ENCODE data around the gene HHEX. TPM values are rescaled to one million over a fixed set of nuclear protein-coding genes. Genes with fewer than 3 reads are reported as not detected.

HHEX gene
- total RNA-seq, 1 experiment from 2014 or later = 11.0 TPM

DNA sequence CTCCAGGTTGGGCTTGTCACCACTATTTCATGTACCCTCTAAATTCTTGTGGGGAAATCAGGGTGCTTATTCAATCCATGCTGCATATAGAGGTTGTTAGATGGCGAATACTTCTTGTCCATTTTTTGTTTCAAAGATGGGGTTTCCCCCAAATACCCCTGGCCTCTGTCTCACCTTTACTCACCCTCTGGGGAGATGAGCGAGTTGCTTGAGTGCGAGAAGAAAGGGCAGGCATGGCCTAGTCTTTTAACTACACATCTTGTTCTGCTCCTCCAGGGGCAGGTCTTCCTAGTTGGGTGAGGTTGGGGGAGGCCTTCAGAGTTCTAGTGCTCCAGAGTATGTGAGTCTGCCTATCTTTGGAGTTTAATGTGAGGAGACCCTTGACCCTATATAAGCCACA, 46.2 kb downstream of the HHEX start:
- intact Hi-C loops (cut with micrococcal nuclease) = no loop called here
- Histone ChIP-seq H3K9me2 (ENCODE audit: insufficient read depth) (no peaks in the 10 kb centered on the region), H3K36me3 (ENCODE audit: control insufficient read depth in 1 of 2, insufficient read depth in 2 of 2, low read length in 2 of 2) (no peaks in the 10 kb centered on the region), H3K4me2 (ENCODE audit: low read length) (no peak overlapping the region), H3K4me1 (ENCODE audit: control insufficient read depth in 1 of 2, insufficient read depth in 2 of 2, low read length in 2 of 2) (no peaks in the 10 kb centered on the region), H2AFZ (ENCODE audit: low read depth, low read length, poor library complexity, severe bottlenecking) (no peak overlapping the region), H3K4me3 (replicated peaks in 1 of 2; ENCODE audit: low read depth in 1 of 2, low read length in 2 of 2) (no peak overlapping the region), H3K79me2 (ENCODE audit: insufficient read depth, low read length) (no peaks in the 10 kb centered on the region), H3K9me3 (ENCODE audit: control insufficient read depth in 1 of 2, insufficient read depth in 1 of 2, low read depth in 1 of 2, low read length in 2 of 2) (no peaks in the 10 kb centered on the region), H4K20me1 (ENCODE audit: insufficient read depth) (no peaks in the 10 kb centered on the region), H3K27me3 (ENCODE audit: insufficient read depth, low read length) (no peaks in the 10 kb centered on the region), H3K9ac (ENCODE audit: low read length) (no peak overlapping the region), H3K27ac (ENCODE audit: low read depth, low read length) (no peak overlapping the region)
- RAD21 ChIA-PET (ENCODE audit: low non-redundant PET in 1 of 2, low total read pairs in 2 of 2, uncharacterized antibody in 2 of 2, unreplicated experiment in 2 of 2) = no interaction called here
- no peak for DNase-seq (ENCODE audit: low read depth, low spot score)
- CTCF ChIA-PET = no interaction called here
- POLR2A ChIA-PET = no interaction called here
- no peak for TF ChIP-seq TCF7L2 (IDR thresholded peaks at IDR 0.05; ENCODE audit: borderline replicate concordance, extremely low read depth, insufficient read depth, insufficient read length)
- no peak for TF ChIP-seq JUND (IDR thresholded peaks at IDR 0.05)
- no peak for TF ChIP-seq POLR2A (IDR thresholded peaks at IDR 0.05; ENCODE audit: borderline replicate concordance, extremely low read depth, insufficient read depth, insufficient read length)
- TF ChIP-seq POLR2AphosphoS5 (IDR thresholded peaks at IDR 0.05; ENCODE audit: low read depth, low read length) = no peak
- no peak for TF ChIP-seq SRF (IDR thresholded peaks at IDR 0.05; ENCODE audit: low read depth)
- no peak for TF ChIP-seq EZH2phosphoT487 (IDR thresholded peaks at IDR 0.05; ENCODE audit: borderline replicate concordance)
- BruUV-seq (replicated peaks) = no TSS peak
- no peak for ATAC-seq

DNA sequence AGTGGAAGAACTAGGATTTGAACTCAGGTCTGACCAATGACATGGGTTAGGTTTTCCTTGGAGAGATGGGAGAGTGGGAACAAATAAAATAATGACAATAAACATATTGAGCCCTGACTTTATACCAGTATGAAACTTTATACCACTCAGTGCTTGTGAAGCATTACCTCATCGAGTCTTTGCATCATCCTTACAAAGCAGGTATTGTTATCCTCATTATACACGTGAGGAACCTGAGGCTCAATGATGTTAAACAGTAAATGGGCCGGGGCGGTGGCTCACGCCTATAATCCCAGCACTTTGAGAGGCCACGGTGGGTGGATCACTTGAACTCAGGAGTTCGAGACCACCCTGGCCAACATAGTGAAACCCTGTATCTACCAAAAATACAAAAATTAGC, 47.7 kb downstream of the HHEX start:
- TF ChIP-seq, protein P1, sequence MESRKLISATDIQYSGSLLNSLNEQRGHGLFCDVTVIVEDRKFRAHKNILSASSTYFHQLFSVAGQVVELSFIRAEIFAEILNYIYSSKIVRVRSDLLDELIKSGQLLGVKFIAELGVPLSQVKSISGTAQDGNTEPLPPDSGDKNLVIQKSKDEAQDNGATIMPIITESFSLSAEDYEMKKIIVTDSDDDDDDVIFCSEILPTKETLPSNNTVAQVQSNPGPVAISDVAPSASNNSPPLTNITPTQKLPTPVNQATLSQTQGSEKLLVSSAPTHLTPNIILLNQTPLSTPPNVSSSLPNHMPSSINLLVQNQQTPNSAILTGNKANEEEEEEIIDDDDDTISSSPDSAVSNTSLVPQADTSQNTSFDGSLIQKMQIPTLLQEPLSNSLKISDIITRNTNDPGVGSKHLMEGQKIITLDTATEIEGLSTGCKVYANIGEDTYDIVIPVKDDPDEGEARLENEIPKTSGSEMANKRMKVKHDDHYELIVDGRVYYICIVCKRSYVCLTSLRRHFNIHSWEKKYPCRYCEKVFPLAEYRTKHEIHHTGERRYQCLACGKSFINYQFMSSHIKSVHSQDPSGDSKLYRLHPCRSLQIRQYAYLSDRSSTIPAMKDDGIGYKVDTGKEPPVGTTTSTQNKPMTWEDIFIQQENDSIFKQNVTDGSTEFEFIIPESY (IDR thresholded peaks at IDR 0.05; ENCODE audit: extremely low read depth, insufficient replicate concordance, low read length) = no peak
- TF ChIP-seq SRF (IDR thresholded peaks at IDR 0.05; ENCODE audit: low read depth) (no peak), ZNF274 (IDR thresholded peaks at IDR 0.05; ENCODE audit: low read depth, low read length) (no peak), SIN3A (IDR thresholded peaks at IDR 0.05; ENCODE audit: low read depth) (no peak)
- Histone ChIP-seq H3K36me3 (ENCODE audit: control insufficient read depth in 1 of 2, insufficient read depth in 2 of 2, low read length in 2 of 2) (no peaks in the 10 kb centered on the region), H3K4me1 (ENCODE audit: control insufficient read depth in 1 of 2, insufficient read depth in 2 of 2, low read length in 2 of 2) (no peaks in the 10 kb centered on the region), H3K9ac (ENCODE audit: low read length) (no peak overlapping the region), H3K4me3 (replicated peaks in 1 of 2; ENCODE audit: low read depth in 1 of 2, low read length in 2 of 2) (no peak overlapping the region), H3K9me2 (ENCODE audit: insufficient read depth) (no peaks in the 10 kb centered on the region), H3K9me3 (ENCODE audit: control insufficient read depth in 1 of 2, insufficient read depth in 1 of 2, low read depth in 1 of 2, low read length in 2 of 2) (no peaks in the 10 kb centered on the region), H3K27me3 (ENCODE audit: insufficient read depth, low read length) (no peaks in the 10 kb centered on the region), H4K20me1 (ENCODE audit: insufficient read depth) (no peaks in the 10 kb centered on the region), H2AFZ (ENCODE audit: low read depth, low read length, poor library complexity, severe bottlenecking) (no peak overlapping the region), H3K27ac (ENCODE audit: low read depth, low read length) (no peak overlapping the region), H3K79me2 (ENCODE audit: insufficient read depth, low read length) (no peaks in the 10 kb centered on the region), H3K4me2 (ENCODE audit: low read length) (no peak overlapping the region)
- intact Hi-C loops (cut with micrococcal nuclease) = no loop called here
- ChIA-PET CTCF (no interaction called here), RAD21 (ENCODE audit: low non-redundant PET in 1 of 2, low total read pairs in 2 of 2, uncharacterized antibody in 2 of 2, unreplicated experiment in 2 of 2) (no interaction called here), POLR2A (no interaction called here)
- DNase-seq (ENCODE audit: low read depth, low spot score) (no peak), ATAC-seq (no peak)
- no TSS peak for BruUV-seq (replicated peaks)
